Measurements from ENCODE around the gene DDR1. TPM values are rescaled to one million over a fixed set of nuclear protein-coding genes. Genes with fewer than 3 reads are reported as not detected.

DDR1 gene
- total RNA-seq, 4 donors from 2014 or later: 36.7 to 60.1 (median 39.8) TPM

GRCh38 chr6:30889921-30890645 is 5.8 kb downstream of the DDR1 start:
- H3K27me3 ChIP-seq: no peaks in the 10 kb centered on the region
- H3K4me1 ChIP-seq: peaks cover 0 to 54% (median 35%) of the 10 kb centered on the region in 4 donors
- TF ChIP-seq EP300 (IDR thresholded peaks at IDR 0.05) (peak in 1 of 2 donors; percentile 20), CTCF (IDR thresholded peaks at IDR 0.05) (no peak)
- H3K27ac ChIP-seq: peak overlapping the region in 3 of 4 donors; percentile 41 to 64 (median 52)
- peak in 1 of 2 donors; percentile 54 for DNase-seq (ENCODE audit: low spot score in 2 of 2)
- no peak overlapping the region for H3K4me3 ChIP-seq
- 60 to 65% methylated on average over 14 of the region's 14 CpGs for WGBS, 2 donors
- peaks cover 0 to 55% (median 3%) of the 10 kb centered on the region in 3 donors for H3K36me3 ChIP-seq
- H3K9me3 ChIP-seq: no peaks in the 10 kb centered on the region

- DNase-seq (ENCODE audit: low spot score in 2 of 2): no peak
- H3K36me3 ChIP-seq: peaks cover 0 to 63% (median 3%) of the 10 kb centered on the region in 3 donors
- H3K9me3 ChIP-seq: no peaks in the 10 kb centered on the region
- TF ChIP-seq EP300 (IDR thresholded peaks at IDR 0.05): no peak
- WGBS, 2 donors: 77 to 78% methylated on average over 8 to 12 of the region's 12 CpGs
- peak overlapping the region; percentile 41 to 64 (median 48) for H3K27ac ChIP-seq
- peaks cover 0 to 46% (median 28%) of the 10 kb centered on the region in 4 donors for H3K4me1 ChIP-seq
- no peaks in the 10 kb centered on the region for H3K27me3 ChIP-seq
- H3K4me3 ChIP-seq: no peak overlapping the region
These were observed 6.5 kb downstream of the DDR1 start for GRCh38 chr6:30890646-30891449.

GRCh38 chr6:30891450-30891723 is 7.1 kb downstream of the DDR1 start:
- peaks cover 0 to 41% (median 24%) of the 10 kb centered on the region in 4 donors for H3K4me1 ChIP-seq
- no peaks in the 10 kb centered on the region for H3K9me3 ChIP-seq
- 85 to 88% methylated on average over 4 of the region's 4 CpGs for WGBS, 2 donors
- H3K36me3 ChIP-seq: peaks cover 0 to 68% (median 3%) of the 10 kb centered on the region in 3 donors
- H3K27me3 ChIP-seq: no peaks in the 10 kb centered on the region
- no peak for DNase-seq (ENCODE audit: low spot score in 2 of 2)
- no peak for TF ChIP-seq EP300 (IDR thresholded peaks at IDR 0.05)
- no peak for TF ChIP-seq CTCF (IDR thresholded peaks at IDR 0.05)
- TF ChIP-seq POLR2A (IDR thresholded peaks at IDR 0.05): no peak
- no peak overlapping the region for H3K4me3 ChIP-seq
- peak overlapping the region in 1 of 4 donors; percentile 52 for H3K27ac ChIP-seq

- Histone ChIP-seq H3K4me3 (no peak overlapping the region), H3K27me3 (no peaks in the 10 kb centered on the region), H3K27ac (no peak overlapping the region), H3K4me1 (peaks cover 0 to 35% (median 18%) of the 10 kb centered on the region in 4 donors), H3K36me3 (peaks cover 0 to 74% (median 3%) of the 10 kb centered on the region in 3 donors), H3K9me3 (no peaks in the 10 kb centered on the region)
- WGBS, 2 donors: 82 to 88% methylated on average over 15 to 21 of the region's 21 CpGs
- no peak for TF ChIP-seq CTCF (IDR thresholded peaks at IDR 0.05)
- no peak for TF ChIP-seq EP300 (IDR thresholded peaks at IDR 0.05)
- no peak for TF ChIP-seq POLR2A (IDR thresholded peaks at IDR 0.05)
- no peak for DNase-seq (ENCODE audit: low spot score in 2 of 2)
These were observed 7.7 kb downstream of the DDR1 start for GRCh38 chr6:30891816-30892538.

- 74 to 78% methylated on average over 8 to 16 of the region's 16 CpGs for whole genome bisulfite sequencing, 2 donors
- Histone ChIP-seq H3K27ac (no peak overlapping the region), H3K4me1 (peaks cover 0 to 30% (median 11%) of the 10 kb centered on the region in 4 donors), H3K36me3 (peaks cover 0 to 85% (median 8%) of the 10 kb centered on the region in 3 donors), H3K4me3 (no peak overlapping the region), H3K9me3 (no peaks in the 10 kb centered on the region), H3K27me3 (no peaks in the 10 kb centered on the region)
- TF ChIP-seq CTCF (IDR thresholded peaks at IDR 0.05) (no peak), POLR2A (IDR thresholded peaks at IDR 0.05) (no peak), EP300 (IDR thresholded peaks at IDR 0.05) (no peak)
- no peak for DNase-seq (ENCODE audit: low spot score in 2 of 2)
These were observed 8.8 kb downstream of the DDR1 start for GRCh38 chr6:30893001-30893591.

Data from tibial nerve (tissue), 4 donors.